Activated T-cell treated with anti-CD3 and anti-CD28 coated beads for 48 hours (primary cell): ENCODE measurements around the gene MEPE.

Experiments
- DNase-seq: peaks from one replicate; pipeline ENCODE4 v3.0.0-alpha.2; 2020; ENCODE audit warnings: low read depth

The MEPE gene

DNA sequence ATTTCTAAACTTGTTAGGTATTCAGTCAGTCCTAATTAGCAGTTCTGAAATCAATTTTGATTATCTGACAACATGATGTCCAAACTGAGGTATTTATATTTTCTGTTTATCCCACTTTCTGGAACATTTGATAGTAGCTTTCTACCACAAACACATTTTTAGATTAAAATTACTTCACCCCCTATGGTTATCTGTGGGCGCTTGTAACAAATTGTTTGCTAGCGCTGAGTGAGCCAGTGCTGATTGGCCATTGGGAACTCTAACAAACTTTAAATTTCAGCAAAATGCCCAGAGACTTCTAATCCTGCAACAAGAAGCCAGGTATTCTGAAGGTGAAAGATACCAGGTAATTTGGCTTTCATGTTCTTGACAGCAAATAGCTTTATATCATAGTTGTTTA is at the start of gene MEPE:
Gene MEPE, plus strand, starts transcription at position 301 of the 400 bp plus-strand sequence. CDS start 1,746 bp downstream, outside the sequence.
- no peak for DNase-seq

DNA sequence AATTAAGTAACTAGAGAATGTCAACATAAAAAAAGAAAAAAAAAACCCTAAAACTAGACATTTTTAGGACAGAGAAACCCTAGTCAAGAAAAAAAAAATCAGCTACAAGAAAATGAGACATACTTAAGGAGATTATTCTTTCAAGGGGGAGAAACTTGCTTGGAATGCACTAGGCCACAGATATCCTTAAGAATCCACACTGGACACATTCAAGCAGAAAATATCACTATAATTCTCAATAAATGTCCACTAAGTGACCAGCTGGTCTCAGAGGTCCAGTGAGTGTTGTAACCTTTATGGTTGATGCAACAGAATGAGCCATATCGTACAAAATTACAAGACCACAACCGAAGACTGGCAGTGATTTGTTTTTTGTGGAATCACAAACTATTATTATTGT is 49.0 kb upstream of the MEPE start:
- DNase-seq, result no peak

- DNase-seq, result no peak
These were observed 46.8 kb upstream of the MEPE start for GRCh38 chr4:87785731-87786509.

DNA sequence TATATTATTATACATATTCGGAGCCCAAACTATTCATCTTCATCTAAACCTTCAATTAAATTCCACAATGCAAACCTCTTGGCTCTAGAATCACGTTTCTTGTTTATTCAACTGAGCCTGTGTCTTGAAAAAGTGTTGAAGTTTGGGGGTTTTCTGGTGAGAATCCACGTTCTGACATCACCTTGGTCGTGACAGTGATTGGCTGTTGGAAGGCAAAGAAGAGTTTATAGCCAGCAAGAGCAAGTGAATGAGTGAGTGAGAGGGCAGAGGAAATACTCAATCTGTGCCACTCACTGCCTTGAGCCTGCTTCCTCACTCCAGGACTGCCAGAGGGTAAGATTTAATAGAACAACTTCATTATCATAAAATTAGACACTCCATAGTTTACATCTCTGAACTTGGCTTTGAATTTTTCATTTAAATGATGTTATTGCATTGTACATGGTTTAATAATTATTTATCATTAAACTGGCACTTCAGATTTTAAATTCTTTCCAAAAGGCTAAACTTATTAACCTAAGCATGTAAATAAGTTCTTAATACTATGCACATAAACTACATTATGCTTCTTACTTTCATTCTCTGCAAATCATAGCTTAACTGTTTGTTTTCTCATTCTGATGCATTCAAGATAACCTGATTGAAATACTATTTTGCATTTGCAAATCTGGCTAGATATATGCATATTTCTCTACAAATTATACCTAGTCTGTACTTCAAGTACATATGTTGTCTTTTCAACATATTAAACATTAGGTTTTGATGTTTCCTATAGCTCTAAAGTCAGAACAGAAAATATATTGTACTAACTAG is 33.3 kb upstream of the MEPE start, which contains the start of gene IBSP:
Gene IBSP, plus strand, starts transcription at position 254 of the 813 bp plus-strand sequence. CDS start 2,808 bp downstream, outside the sequence.
- DNase-seq, result no peak

GRCh38 chr4:87802858-87803257 is 29.9 kb upstream of the MEPE start:
- DNase-seq, result no peak

DNA sequence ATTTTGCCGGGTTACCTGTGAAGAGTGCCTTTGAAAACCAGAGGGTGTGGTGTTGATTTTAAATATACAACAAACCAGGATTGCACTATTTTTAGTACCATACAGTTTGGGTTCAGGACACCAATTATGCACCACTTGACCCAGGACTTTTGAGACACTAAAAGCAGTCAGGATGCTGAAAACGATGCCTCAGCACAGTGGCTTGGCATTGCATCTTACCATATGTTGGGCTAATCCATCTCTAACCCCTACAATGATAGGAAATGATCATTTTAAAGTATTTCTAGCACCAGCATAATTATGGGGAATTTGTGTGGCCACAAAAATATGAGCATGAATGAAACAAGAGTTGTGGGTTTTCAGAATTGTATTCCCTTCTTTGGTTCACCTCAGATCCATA is 29.3 kb upstream of the MEPE start:
- no peak for DNase-seq

GRCh38 chr4:87804871-87805270 is 27.9 kb upstream of the MEPE start:
- no peak for DNase-seq

DNA sequence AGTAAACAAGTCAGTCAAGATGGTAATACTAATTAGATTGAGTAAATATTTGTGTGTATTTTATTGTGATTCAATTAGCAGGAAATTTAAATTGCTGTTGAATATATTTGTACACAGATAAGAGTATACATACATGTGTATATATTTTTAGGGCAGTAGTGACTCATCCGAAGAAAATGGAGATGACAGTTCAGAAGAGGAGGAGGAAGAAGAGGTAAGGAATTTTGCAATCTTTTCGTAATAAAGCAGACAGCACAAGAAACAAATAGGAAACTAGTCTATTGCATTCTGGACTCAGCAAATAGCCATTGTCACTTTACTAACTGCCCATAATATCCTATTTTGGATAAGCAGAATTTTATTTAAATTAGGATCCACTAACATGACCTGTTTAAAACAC is 26.8 kb upstream of the MEPE start:
- no peak for DNase-seq

- DNase-seq, result no peak
These were observed 26.2 kb upstream of the MEPE start for GRCh38 chr4:87806520-87806919.

DNA sequence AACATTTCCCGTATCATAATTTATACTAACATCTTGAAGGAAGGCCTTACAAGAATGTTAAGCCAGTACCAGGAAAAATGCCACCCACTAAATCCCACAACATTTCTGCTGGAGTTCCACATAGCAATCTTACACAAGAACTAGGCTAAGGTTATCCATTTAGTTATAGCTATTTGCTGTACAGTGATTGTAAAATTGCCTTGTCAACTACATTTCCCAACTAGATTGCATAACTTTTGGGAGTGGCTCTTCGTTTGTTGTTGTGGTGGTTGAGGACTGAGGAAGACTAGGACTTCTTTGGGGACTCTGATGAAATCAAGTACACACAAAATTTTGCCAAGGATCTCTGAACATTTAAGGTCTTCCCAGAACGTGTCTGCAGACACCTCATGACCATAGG is 25.4 kb upstream of the MEPE start:
- DNase-seq, result no peak

- no peak for DNase-seq
These were observed 20.8 kb upstream of the MEPE start for GRCh38 chr4:87811977-87812376.

DNA sequence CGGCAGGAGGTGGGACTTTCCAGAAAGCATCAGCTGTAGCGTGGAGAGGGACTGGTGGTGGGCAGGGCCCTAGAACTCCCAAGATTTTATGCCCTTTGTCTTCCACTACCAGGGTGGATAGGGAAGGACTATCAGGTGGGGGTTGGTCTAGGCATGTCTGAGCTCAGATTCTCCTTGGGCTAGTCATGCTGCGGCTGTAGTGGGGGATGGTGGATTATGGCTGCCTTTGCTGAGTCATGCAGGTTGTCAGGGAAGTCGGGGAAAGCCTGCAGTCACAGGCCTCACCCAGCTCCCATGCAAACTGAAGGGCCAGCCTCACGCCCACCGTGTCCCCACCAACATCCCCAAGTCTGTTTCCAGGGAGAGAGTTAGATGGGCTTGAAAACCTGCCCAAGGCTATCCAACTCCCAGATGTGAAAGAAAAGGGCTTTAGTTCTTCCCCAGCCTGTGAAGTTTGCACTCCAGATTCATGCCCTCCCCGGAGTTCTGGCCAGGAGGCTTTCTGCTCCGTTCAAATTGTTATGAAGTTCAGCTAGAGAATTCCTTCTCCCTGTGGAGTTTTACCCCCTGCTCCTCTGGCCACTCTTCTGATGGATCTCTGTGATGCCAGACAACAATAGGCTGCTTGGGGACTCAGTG is 13.4 kb upstream of the MEPE start:
- no peak for DNase-seq

DNA sequence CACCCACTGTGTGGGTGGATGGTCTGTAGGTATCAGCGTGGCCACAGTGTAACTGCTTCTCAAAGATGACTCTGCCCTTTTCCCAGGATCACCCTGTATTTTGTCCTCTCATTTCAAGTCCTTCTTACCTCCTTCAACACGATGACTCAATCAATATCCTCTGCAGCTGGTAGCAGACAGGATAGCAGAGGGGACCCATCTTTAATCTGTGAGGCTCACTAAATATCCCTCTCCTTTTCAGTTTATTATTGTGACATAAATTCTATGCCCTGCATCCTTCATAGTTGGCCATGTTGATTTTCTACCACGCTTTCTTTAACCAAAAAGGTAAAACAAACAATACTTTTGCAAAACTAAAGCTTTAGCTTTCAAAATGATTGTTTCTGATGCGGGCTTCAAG is 9.6 kb upstream of the MEPE start:
- DNase-seq, result no peak

- no peak for DNase-seq
These were observed 9.0 kb upstream of the MEPE start for GRCh38 chr4:87823724-87824123.

- DNase-seq, result no peak
These were observed 8.4 kb upstream of the MEPE start for GRCh38 chr4:87824352-87824751.

DNA sequence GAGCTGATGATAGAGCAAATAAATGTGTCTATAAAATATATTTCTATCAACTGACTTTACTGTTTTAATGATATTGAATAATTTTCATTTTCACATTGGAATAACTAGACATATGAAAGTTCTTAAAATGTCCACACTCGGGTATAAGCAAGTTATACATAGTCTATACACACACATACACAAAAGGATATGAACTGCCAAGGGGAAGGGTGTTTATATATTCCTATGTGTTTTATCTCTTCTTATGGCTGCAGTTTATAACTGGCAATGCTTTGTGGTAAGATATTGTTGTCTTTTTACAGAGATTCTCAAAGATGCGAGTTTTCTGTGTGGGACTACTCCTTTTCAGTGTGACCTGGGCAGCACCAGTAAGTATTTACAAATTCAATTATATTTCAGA is 1.6 kb downstream of the MEPE start:
- no peak for DNase-seq

- no peak for DNase-seq
These were observed 2.4 kb downstream of the MEPE start for GRCh38 chr4:87835197-87835596.

- DNase-seq, result no peak
These were observed 3.0 kb downstream of the MEPE start for GRCh38 chr4:87835743-87836142.

DNA sequence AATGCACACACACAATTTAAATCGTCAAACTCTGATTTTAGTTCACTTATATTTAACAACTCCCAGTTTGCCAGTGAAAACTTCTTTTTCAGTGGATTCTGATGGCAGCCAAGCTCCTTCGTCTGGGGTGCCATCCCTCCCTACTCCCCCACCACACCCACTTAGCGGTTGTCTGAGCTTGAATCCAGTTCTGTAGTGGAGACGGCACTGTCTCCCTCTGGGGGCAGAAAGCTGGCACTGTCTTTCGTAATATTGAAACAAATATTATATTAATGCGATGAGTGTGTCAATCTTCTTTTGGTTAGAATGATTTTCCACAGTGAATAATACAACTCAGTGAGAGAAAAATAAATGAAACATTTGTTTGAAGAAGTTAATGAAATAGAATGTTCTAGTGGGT is 5.4 kb downstream of the MEPE start:
- DNase-seq, result no peak

DNA sequence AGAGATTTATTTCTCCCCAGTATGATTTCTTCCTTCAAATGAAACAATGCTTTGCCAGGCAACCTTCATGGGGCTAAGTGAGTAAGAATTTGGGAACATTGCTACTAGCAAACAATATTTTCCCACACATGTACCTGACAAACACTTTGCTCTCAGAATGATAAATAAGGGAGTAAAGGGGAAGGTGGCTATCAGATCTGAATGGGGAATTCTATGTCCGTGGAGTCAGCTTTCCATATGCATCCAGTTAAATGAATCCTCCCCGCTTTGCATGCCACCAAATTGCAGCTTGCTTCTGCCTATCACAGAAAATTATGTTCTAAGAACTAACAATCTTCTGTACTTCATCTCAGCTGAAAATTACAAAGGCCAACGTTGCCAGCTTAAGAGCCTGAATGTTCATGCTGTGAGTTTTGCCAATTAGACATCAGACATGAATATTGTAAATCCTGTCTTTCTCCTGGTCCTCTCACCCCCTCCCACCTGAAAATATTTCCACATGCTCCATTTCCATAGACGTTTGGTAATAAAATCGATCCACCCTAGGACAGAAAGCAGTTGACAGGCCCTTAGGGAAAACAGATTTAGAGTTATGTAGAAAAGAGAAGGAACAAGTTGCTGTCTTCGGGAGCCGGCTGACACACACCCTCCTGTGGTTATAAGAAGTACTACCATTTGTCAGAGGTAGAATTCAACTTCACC is 6.3 kb downstream of the MEPE start:
- DNase-seq, result no peak

GRCh38 chr4:87839592-87839946 is 6.8 kb downstream of the MEPE start:
- no peak for DNase-seq

DNA sequence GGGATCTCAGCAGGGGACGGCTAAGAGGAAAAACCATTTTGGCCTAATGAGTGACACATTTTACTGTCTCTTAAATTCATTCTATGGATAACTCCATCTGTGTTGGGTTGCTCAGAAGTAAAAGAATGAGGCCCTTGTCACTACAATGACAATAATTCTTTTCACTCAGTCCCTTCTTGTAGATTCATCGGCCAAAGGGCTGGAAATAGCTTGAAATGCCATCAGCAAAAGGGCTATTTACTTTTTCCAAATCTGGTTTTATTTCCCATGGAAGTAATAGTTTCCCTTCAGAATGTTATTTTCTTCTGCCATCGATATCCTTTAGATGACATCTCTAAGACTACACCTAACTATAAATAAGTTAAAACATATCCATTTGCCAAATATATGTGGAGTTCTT is 7.4 kb downstream of the MEPE start:
- DNase-seq, result no peak
